ENCODE measurements around the gene GBX2. TPM values are rescaled to one million over a fixed set of nuclear protein-coding genes. Genes with fewer than 3 reads are reported as not detected.

The GBX2 gene
- total RNA-seq, 6 experiments from 2014 or later, result not detected

DNA sequence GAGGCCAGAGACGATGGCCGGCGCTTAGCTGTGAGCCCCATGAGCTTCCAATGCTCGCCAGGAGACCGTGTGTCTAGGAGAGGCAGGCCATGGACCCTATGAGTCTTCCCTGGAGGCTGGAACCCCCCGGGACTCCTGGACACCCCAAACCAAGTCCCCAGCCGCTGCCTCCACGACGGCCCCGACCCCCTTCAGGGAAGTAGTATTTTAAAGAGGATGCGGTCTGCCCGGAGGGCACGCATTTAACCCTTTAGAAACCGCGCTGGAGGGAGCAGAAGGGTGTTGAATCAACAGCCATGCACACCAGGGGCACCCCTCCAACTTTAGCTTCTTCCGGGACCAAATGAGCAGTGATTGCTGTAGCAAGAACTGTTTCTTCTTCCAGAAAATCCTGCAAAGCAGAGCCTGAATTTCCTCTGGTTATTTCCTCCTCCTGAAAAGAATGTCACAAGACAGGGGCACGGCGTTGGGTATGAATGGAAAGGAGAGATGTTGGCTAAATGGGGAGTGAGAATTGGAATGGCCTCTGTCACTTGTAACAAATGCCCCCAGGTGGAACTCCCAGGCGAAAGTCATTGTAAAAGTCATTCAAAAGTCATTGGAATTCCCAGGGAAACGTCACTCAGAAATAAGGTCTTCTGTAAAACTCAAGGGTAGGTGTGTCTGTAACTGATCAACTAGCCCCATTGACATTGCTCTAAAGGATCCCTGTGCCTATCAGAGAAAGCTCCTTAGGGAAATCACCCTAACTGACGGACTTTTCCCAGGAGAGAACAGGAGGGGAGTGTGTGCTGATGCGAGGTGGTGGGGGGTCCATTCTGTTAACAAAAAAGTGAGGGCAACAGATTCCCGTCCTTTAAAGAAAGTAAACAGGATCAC is 5.8 kb upstream of the GBX2 start:
- Histone ChIP-seq H3K36me3 (no peaks in the 10 kb centered on the region), H3K4me3 (no peak overlapping the region), H3K27ac (no peak overlapping the region), H3K9me3 (no peaks in the 10 kb centered on the region), H3K4me1 (peaks cover 0 to 10% (median 0%) of the 10 kb centered on the region in 4 donors), H3K27me3 (peaks cover 14 to 49% of the 10 kb centered on the region in 2 donors)
- no peak for ATAC-seq
- DNase-seq, result no peak
- TF ChIP-seq, protein P1, sequence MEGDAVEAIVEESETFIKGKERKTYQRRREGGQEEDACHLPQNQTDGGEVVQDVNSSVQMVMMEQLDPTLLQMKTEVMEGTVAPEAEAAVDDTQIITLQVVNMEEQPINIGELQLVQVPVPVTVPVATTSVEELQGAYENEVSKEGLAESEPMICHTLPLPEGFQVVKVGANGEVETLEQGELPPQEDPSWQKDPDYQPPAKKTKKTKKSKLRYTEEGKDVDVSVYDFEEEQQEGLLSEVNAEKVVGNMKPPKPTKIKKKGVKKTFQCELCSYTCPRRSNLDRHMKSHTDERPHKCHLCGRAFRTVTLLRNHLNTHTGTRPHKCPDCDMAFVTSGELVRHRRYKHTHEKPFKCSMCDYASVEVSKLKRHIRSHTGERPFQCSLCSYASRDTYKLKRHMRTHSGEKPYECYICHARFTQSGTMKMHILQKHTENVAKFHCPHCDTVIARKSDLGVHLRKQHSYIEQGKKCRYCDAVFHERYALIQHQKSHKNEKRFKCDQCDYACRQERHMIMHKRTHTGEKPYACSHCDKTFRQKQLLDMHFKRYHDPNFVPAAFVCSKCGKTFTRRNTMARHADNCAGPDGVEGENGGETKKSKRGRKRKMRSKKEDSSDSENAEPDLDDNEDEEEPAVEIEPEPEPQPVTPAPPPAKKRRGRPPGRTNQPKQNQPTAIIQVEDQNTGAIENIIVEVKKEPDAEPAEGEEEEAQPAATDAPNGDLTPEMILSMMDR (IDR thresholded peaks at IDR 0.05), result no peak
- no peak for TF ChIP-seq POLR2A (IDR thresholded peaks at IDR 0.05)
- 10% methylated on average over 13 of the region's 23 CpGs for WGBS (ENCODE audit: insufficient coverage, low coverage, low lambda C conversion rate, missing lambda C conversion rate)
- intact Hi-C loops (cut with DNase I), result no loop called here

DNA sequence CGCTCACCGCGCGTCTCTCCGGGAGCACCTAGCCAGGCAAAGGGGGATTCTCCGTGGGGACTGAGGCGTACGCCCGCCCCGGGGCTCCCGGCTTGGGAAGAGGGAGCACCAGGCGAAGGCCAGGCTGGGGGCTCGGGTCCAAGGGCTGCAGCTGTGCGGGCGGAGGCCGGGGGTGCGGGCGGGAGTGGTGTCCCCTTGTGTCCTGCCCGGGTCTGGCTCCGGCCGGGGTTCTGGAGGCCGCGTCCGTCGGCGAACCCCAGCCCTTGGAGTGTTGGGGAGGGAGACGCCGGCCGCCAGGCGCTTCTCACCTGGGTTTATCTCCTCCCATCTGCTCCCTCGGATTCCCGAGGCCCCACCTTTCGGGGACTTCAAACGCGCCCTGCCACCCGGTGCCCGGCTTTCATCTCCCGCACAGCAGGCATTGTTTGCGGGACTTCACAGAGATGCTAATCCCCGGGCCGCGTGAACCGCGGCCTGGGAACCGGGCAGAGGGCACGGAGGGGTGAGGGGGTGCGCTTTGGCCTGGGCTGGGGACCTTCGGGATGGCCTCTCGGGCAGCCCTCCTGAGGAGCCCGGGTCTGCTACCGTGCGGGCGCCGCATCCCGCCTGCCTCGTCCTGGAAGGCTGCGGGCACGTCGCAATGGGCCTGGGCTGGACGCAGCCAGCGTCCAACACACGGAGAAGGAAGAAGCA is 5.0 kb upstream of the GBX2 start:
- ATAC-seq, result no peak
- intact Hi-C loops (cut with DNase I), result no loop called here

DNA sequence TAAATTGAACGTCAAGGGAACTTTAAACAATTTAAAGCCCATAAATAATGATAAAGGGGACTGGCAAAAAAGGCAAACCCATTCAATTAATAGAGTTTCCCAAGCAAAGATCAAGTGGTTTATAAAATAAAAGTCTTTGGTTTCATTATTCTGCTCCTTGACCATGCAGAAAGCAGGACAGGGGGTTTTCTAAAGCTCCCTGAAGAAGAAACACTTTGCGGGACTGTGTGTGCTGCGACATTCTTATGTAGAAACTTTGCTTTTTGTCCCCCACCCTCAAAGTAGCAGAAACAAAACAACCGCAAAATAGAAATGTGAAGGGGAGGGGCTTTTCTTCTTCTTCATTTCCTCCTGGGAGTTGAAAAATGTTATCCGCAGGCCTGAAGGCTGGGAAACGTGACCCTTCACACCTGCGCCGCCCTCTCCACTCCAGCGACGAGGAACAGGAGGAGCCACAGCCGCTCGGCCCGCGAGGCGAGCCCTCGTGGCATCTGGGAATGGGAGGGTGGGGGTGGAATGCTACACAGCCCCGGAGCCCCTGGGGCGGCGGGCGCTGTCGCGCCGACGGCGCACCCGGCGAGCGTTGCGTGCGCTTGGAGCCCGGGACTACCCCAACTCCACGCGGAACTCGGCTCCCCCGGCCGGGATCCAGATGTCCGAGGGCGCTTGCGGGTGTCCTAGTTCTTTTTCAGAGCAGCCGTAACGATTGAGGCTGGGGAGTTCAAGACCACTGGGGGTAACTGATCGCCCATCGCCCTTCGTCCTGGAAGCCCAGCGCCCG is 4.3 kb upstream of the GBX2 start:
- intact Hi-C loops (cut with DNase I), result no loop called here
- DNase-seq, result no peak
- H3K27me3 ChIP-seq, result peaks cover 14 to 53% of the 10 kb centered on the region in 2 donors
- WGBS (ENCODE audit: insufficient coverage, low coverage, low lambda C conversion rate, missing lambda C conversion rate), result 6% methylated on average over 7 of the region's 46 CpGs
- no peaks in the 10 kb centered on the region for H3K36me3 ChIP-seq
- no peak overlapping the region for H3K27ac ChIP-seq
- ATAC-seq, result no peak
- H3K4me3 ChIP-seq, result no peak overlapping the region
- no peak for TF ChIP-seq POLR2A (IDR thresholded peaks at IDR 0.05)
- TF ChIP-seq, protein P1 (IDR thresholded peaks at IDR 0.05), result no peak
- no peaks in the 10 kb centered on the region for H3K9me3 ChIP-seq
- H3K4me1 ChIP-seq, result peaks cover 0 to 13% (median 0%) of the 10 kb centered on the region in 4 donors

More for the DNA sequence above, 5.0 kb upstream of the GBX2 start:
- no peak for TF ChIP-seq POLR2A (IDR thresholded peaks at IDR 0.05)
- 4% methylated on average over 25 of the region's 62 CpGs for WGBS (ENCODE audit: insufficient coverage, low coverage, low lambda C conversion rate, missing lambda C conversion rate)
- peaks cover 0 to 10% (median 0%) of the 10 kb centered on the region in 4 donors for H3K4me1 ChIP-seq
- no peaks in the 10 kb centered on the region for H3K36me3 ChIP-seq
- no peak for DNase-seq
- H3K4me3 ChIP-seq, result no peak overlapping the region
- no peak overlapping the region for H3K27ac ChIP-seq
- H3K9me3 ChIP-seq, result no peaks in the 10 kb centered on the region
- H3K27me3 ChIP-seq, result peaks cover 14 to 50% of the 10 kb centered on the region in 2 donors

DNA sequence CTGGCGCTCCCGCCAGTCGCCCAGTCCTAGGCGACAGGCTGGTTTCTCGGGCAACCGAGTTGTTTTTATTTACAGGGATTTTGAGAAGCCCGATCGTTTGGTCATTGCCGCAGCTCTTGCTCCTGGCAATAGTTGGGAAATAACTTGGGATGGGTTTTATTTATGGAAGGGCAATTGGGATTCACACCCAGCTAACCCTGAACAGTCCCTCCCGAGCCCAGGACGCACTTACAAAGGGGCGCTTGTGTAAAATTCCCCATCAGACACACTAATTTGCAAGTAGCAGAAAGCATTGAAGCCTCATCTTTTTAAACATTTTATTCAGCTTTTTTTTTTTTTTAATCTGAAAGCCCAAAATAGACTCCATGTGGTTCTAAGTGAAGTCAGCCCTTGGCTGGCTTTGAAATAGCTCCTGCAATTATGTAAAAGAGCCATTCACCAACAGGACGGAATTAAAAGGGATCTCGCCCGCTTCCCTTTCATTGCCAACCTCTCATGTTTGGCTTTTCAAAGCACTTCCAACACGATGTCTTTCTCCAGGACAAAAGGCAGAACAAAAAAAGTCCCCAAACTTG is 3.6 kb upstream of the GBX2 start:
- Histone ChIP-seq H3K4me3 (no peak overlapping the region), H3K4me1 (peaks cover 0 to 20% (median 0%) of the 10 kb centered on the region in 4 donors), H3K27me3 (peaks cover 14 to 60% of the 10 kb centered on the region in 2 donors), H3K9me3 (no peaks in the 10 kb centered on the region), H3K36me3 (no peaks in the 10 kb centered on the region), H3K27ac (no peak overlapping the region)
- no peak for TF ChIP-seq POLR2A (IDR thresholded peaks at IDR 0.05)
- TF ChIP-seq, protein P1 (IDR thresholded peaks at IDR 0.05), result no peak
- ATAC-seq (no peak), DNase-seq (no peak)
- intact Hi-C loops (cut with DNase I), result no loop called here
- 9% methylated on average over 8 of the region's 16 CpGs for WGBS (ENCODE audit: insufficient coverage, low coverage, low lambda C conversion rate, missing lambda C conversion rate)
